SK-N-SH (cell line): Measurements from ENCODE around the gene CCR9. TPM values are rescaled to one million over a fixed set of nuclear protein-coding genes. Genes with fewer than 3 reads are reported as not detected.

Experiments used
- CTCF ChIA-PET: fragments of 300-600, 350-600 bp; formaldehyde crosslinking; extraction: SDS; loops from one replicate; lab custom pipeline; 2021; lab: Yijun Ruan, JAX
- POLR2A ChIA-PET: fragments of 350-600 bp; sonication (Branson Sonifier 250); formaldehyde crosslinking; extraction: SDS; loops from one replicate; lab custom pipeline; 2020; ENCODE audit warnings: antibody characterized with exemption, inconsistent platforms; lab: Yijun Ruan, JAX
- DNase-seq: peaks from one replicate; pipeline ENCODE4 v3.0.0; 2012
- H2AFZ ChIP-seq: fragments of 200-600 bp; sonication (generic); 2 replicates; pipeline ENCODE4 v1.8.1; 2016; ENCODE audit warnings: antibody characterized with exemption, mild to moderate bottlenecking, low read depth
- H3F3A ChIP-seq: fragments of 200-600 bp; sonication (generic); replicated peaks from 2 replicates; pipeline ENCODE3; 2016; ENCODE audit warnings: antibody characterized with exemption, mild to moderate bottlenecking; ENCODE audit not compliant: insufficient read depth
- H3K27ac ChIP-seq, 2 experiments: fragments of 200-500 bp in 1 of 2; fragments of 200-600 bp in 1 of 2; sonication (Bioruptor generic) in 1 of 2; sonication (generic), shearing (Covaris generic) in 1 of 2; 2 replicates each; pipeline versions ENCODE4 v1.5.1 to v1.6.1; 2014 to 2016; ENCODE audit warnings: low read depth in 2 of 2, inconsistent platforms in 1 of 2, low read length in 1 of 2, mild to moderate bottlenecking in 1 of 2, mixed read lengths in 1 of 2
- H3K27me3 ChIP-seq: fragments of 200-600 bp; sonication (generic), shearing (Covaris generic); 2 replicates; pipeline ENCODE4 v1.6.1; 2016; ENCODE audit warnings: mixed run types; ENCODE audit not compliant: insufficient read depth
- H3K36me3 ChIP-seq, 2 experiments: fragments of 200-500 bp in 1 of 2; fragments of 200-600 bp in 1 of 2; sonication (Bioruptor generic) in 1 of 2; sonication (generic) in 1 of 2; replicated peaks in 1 of 2; 2 replicates each; pipeline versions ENCODE3 to v1.5.1; 2014 to 2016; ENCODE audit warnings: low read length in 1 of 2, mild to moderate bottlenecking in 1 of 2; ENCODE audit not compliant: insufficient read depth in 2 of 2, control insufficient read depth in 1 of 2
- H3K4me1 ChIP-seq, 2 experiments: fragments of 200-500 bp in 1 of 2; fragments of 200-600 bp in 1 of 2; sonication (Bioruptor generic) in 1 of 2; sonication (generic), shearing (Covaris generic) in 1 of 2; 2 replicates each; pipeline versions ENCODE4 v1.5.1 to v1.6.1; 2014 to 2016; ENCODE audit warnings: low read depth in 1 of 2, low read length in 1 of 2, mixed run types in 1 of 2; ENCODE audit not compliant: insufficient read depth in 2 of 2, control insufficient read depth in 1 of 2
- H3K4me2 ChIP-seq: fragments of 200-600 bp; sonication (generic), shearing (Covaris generic); 2 replicates; pipeline ENCODE4 v1.6.1; 2017; ENCODE audit warnings: mixed run types
- H3K4me3 ChIP-seq, 2 experiments: fragments of 200-500 bp in 1 of 2; fragments of 200-600 bp in 1 of 2; sonication (Bioruptor generic) in 1 of 2; sonication (generic), shearing (Covaris generic) in 1 of 2; 2 replicates each; pipeline versions ENCODE4 v1.5.1 to v1.8.1; 2014 to 2016; ENCODE audit warnings: low read depth in 2 of 2, inconsistent platforms in 1 of 2, low read length in 1 of 2, mild to moderate bottlenecking in 1 of 2, mixed read lengths in 1 of 2, moderate library complexity in 1 of 2
- H3K79me2 ChIP-seq: fragments of 200-600 bp; sonication (generic); 2 replicates; pipeline ENCODE4 v1.8.1; 2017; ENCODE audit warnings: mild to moderate bottlenecking; ENCODE audit not compliant: insufficient read depth
- H3K9ac ChIP-seq: fragments of 200-600 bp; sonication (generic); 2 replicates; pipeline ENCODE4 v1.6.1; 2017; ENCODE audit warnings: mixed run types
- H3K9me2 ChIP-seq: fragments of 200-600 bp; sonication (generic); 2 replicates; pipeline ENCODE4 v1.6.1; 2017; ENCODE audit warnings: mixed run types
- H3K9me3 ChIP-seq: fragments of 200-600 bp; sonication (generic); 2 replicates; pipeline ENCODE4 v1.6.1; 2017; ENCODE audit warnings: mixed run types, mild to moderate bottlenecking, moderate library complexity
- H4K20me1 ChIP-seq: fragments of 200-600 bp; sonication (generic); 2 replicates; pipeline ENCODE4 v1.6.1; 2017; ENCODE audit warnings: mild to moderate bottlenecking, mixed run types; ENCODE audit not compliant: insufficient read depth
- CHD2 ChIP-seq: fragments of 150-350 bp; IDR thresholded peaks from 2 replicates; pipeline ENCODE4 v1.6.1; 2018; ENCODE audit warnings: low read length; ENCODE audit not compliant: partially characterized antibody
- GABPA ChIP-seq: IDR thresholded peaks from 2 replicates; pipeline ENCODE4 v1.4.0; 2012; ENCODE audit warnings: low read depth, mild to moderate bottlenecking
- NRF1 ChIP-seq: IDR thresholded peaks from 2 replicates; pipeline ENCODE4 v1.6.1; 2012; ENCODE audit warnings: low read depth, mild to moderate bottlenecking, low read length
- RCOR1 ChIP-seq: fragments of 150-350 bp; IDR thresholded peaks from 2 replicates; pipeline ENCODE4 v1.6.1; 2017; ENCODE audit warnings: antibody characterized with exemption, low read length
- REST ChIP-seq: IDR thresholded peaks from 2 replicates; pipeline ENCODE4 v1.6.1; 2012; ENCODE audit warnings: mild to moderate bottlenecking, low read depth, low read length, moderate library complexity
- RXRA ChIP-seq: IDR thresholded peaks from 2 replicates; pipeline ENCODE4 v1.4.0; 2012; ENCODE audit warnings: low read depth, mild to moderate bottlenecking, borderline replicate concordance
- USF1 ChIP-seq: IDR thresholded peaks from 2 replicates; pipeline ENCODE4 v1.4.0; 2012; ENCODE audit warnings: low read depth, borderline replicate concordance
- WGBS: methylation state at CpG from one replicate; pipeline ENCODE4 v1.1.6; 2017; ENCODE audit warnings: low lambda C conversion rate; 5-methylcytosine and 5-hydroxymethylcytosine counted together
- polyA plus RNA-seq, 3 experiments: library from polyadenylated mRNA; depleted of rRNA; stranded (reverse); fragments of >200 nt; gene quantifications; 2 replicates each; pipeline ENCODE4 v1.2.3, GENCODE V29; 2012

Gene CCR9
- polyA plus RNA-seq, 1 of the 3 experiments (the other 2 are of a cell fraction): not detected

DNA sequence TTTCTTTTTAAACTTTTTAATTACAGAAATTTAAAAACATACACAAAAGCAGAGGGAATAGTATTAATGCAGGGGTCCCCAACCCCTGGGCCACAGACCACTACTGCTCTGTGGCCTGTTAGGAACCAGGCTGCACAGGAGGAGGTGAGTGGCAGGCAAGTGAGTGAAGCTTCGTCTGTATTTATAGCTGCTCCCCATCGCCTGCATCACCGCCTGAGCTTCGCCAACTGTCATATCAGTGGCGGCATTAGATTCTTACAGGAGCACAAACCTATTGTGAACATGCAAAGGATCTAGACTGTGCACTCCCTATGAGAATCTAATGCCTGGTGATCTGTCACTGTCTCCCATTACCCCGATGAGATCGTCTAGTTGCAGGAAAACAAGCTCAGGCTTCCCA is 22.4 kb downstream of the CCR9 start:
- no peak for DNase-seq
- no peaks in the 10 kb centered on the region for H3K36me3 ChIP-seq
- no peak overlapping the region for H3K27ac ChIP-seq
- TF ChIP-seq CHD2 (no peak), USF1 (no peak)
- H3K9ac ChIP-seq: no peak overlapping the region
- no peaks in the 10 kb centered on the region for H3K9me2 ChIP-seq
- H3F3A ChIP-seq: no peaks in the 10 kb centered on the region
- H3K27me3 ChIP-seq: no peaks in the 10 kb centered on the region
- no peaks in the 10 kb centered on the region for H3K79me2 ChIP-seq
- POLR2A ChIA-PET: no interaction called here
- no peak overlapping the region for H2AFZ ChIP-seq
- peaks cover 0 to 3% of the 10 kb centered on the region in 2 experiments; a peak in 1 of 4 replicates for H3K4me1 ChIP-seq
- CTCF ChIA-PET: interaction anchor here (0.8 to 1.7 kb wide), 6 partner anchors 13 to 170 kb away, joined by 3 to 10 read pairs (median 4); no protein-coding TSS in a partner anchor
- no peaks in the 10 kb centered on the region for H4K20me1 ChIP-seq
- no peak overlapping the region for H3K4me3 ChIP-seq
- H3K4me2 ChIP-seq: no peak overlapping the region
- WGBS: 87% methylated on average over 7 of the region's 7 CpGs
- no peaks in the 10 kb centered on the region for H3K9me3 ChIP-seq

DNA sequence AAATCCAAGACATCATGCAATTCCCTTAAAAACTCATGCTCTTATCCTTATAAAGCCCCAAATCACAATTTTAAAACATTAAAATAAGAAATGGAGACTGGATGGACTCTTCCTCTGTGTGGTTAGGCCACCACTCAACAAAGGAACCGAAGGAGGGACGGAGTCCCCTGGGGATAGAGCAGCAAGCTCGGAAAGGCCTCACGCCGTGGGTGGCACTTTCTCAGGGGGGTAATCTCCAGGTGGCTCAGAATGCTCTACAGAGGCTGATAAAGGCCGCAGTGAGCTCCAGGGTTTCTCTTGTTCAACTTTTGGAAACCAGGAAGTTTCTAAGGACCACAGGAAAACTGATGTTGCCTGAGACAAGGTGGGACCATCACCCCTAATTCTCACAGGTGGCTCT is 23.2 kb downstream of the CCR9 start:
- Histone ChIP-seq H4K20me1 (no peaks in the 10 kb centered on the region), H3K9ac (no peak overlapping the region), H3F3A (no peaks in the 10 kb centered on the region), H3K36me3 (no peaks in the 10 kb centered on the region), H3K4me1 (peaks cover 0 to 3% of the 10 kb centered on the region in 2 experiments; a peak in 1 of 4 replicates), H2AFZ (no peak overlapping the region), H3K4me2 (no peak overlapping the region), H3K27me3 (no peaks in the 10 kb centered on the region), H3K9me3 (no peaks in the 10 kb centered on the region), H3K27ac (no peak overlapping the region), H3K4me3 (no peak overlapping the region), H3K79me2 (no peaks in the 10 kb centered on the region), H3K9me2 (no peaks in the 10 kb centered on the region)
- TF ChIP-seq GABPA: no peak
- no peak for TF ChIP-seq REST
- TF ChIP-seq RCOR1: no peak
- no peak for TF ChIP-seq RXRA
- TF ChIP-seq NRF1: no peak
- CTCF ChIA-PET: interaction anchor here (1.2 to 1.7 kb wide), 3 partner anchors 17 to 29 kb away, joined by 3 to 10 read pairs (median 3); no protein-coding TSS in a partner anchor
- POLR2A ChIA-PET: no interaction called here
- DNase-seq: no peak
- 78% methylated on average over 6 of the region's 6 CpGs for WGBS
